K562 (cell line): Measurements from ENCODE around the gene DIP2C. TPM values are rescaled to one million over a fixed set of nuclear protein-coding genes. Genes with fewer than 3 reads are reported as not detected.

ENCODE experiments used
- ATAC-seq: fragments of 200-7000 bp; cut with Tn5 transposase; 3 replicates; pipeline ENCODE4 v1.9.1; 2020; ENCODE audit warnings: moderate library complexity
- BruUV-seq: library from RNA; stranded (reverse); fragments of 400-500 nt; replicated peaks from 2 replicates; lab custom pipeline; 2021; lab: Mats Ljungman, UMichigan
- CTCF ChIA-PET: fragments of 300-600 bp; formaldehyde crosslinking; extraction: SDS; loops from one replicate; lab custom pipeline; 2021; ENCODE audit warnings: low intra/inter-chr PET ratio; lab: Yijun Ruan, JAX
- POLR2A ChIA-PET: fragments of 300-600, 350-650 bp; sonication (Branson Sonifier 250); formaldehyde crosslinking; extraction: SDS; loops from one replicate; lab custom pipeline; 2021; ENCODE audit warnings: antibody characterized with exemption, inconsistent platforms; lab: Yijun Ruan, JAX
- DNase-seq, 4 experiments: peaks; one replicate each; pipeline versions ENCODE4 v3.0.0 to v3.0.0-alpha.2; 2011 to 2018; ENCODE audit warnings: low spot score in 3 of 4, mixed read lengths in 3 of 4; ENCODE audit errors: extremely low read depth in 1 of 4
- FAIRE-seq: peaks from 2 replicates; lab custom pipeline; 2011; peaks lifted over from hg19 to GRCh38; lab: Jason Lieb, UNC
- H2AFZ ChIP-seq: 2 replicates; pipeline ENCODE4 v1.6.0; 2011; ENCODE audit warnings: low read depth, low read length, control low read depth, inconsistent platforms
- H3K27ac ChIP-seq: fragments of 200-600 bp; 3 replicates; pipeline ENCODE4 v1.8.0; 2011; ENCODE audit warnings: low read depth, mild to moderate bottlenecking, control low read depth, inconsistent platforms, low read length, moderate library complexity, mixed read lengths; ENCODE audit errors: extremely low read depth
- H3K27me3 ChIP-seq, 2 experiments: fragments of 300-600 bp in 1 of 2; 2 replicates in 1 of 2; 3 replicates in 1 of 2; pipeline versions ENCODE4 v1.6.0 to v1.8.0; 2011; ENCODE audit warnings: inconsistent platforms in 2 of 2, low read length in 2 of 2, mild to moderate bottlenecking in 1 of 2, mixed read lengths in 1 of 2, moderate library complexity in 1 of 2; ENCODE audit not compliant: control insufficient read depth in 2 of 2, insufficient read depth in 2 of 2
- H3K36me3 ChIP-seq: fragments of 300-600 bp; 3 replicates; pipeline ENCODE4 v1.8.0; 2011; ENCODE audit warnings: mild to moderate bottlenecking, low read length, inconsistent platforms; ENCODE audit not compliant: control insufficient read depth, insufficient read depth
- H3K4me1 ChIP-seq, 2 experiments: fragments of 200-600 bp in 1 of 2; replicated peaks in 1 of 2; 2 replicates in 1 of 2; 3 replicates in 1 of 2; pipeline versions ENCODE4 v1.5.1 to v1.8.0; 2011; ENCODE audit warnings: inconsistent platforms in 2 of 2, low read length in 2 of 2, mild to moderate bottlenecking in 1 of 2, mixed read lengths in 1 of 2, moderate library complexity in 1 of 2; ENCODE audit not compliant: control insufficient read depth in 2 of 2, insufficient read depth in 2 of 2
- H3K4me2 ChIP-seq: 2 replicates; pipeline ENCODE4 v1.6.1; 2011; ENCODE audit warnings: low read length, control low read depth, inconsistent platforms, mixed read lengths; ENCODE audit not compliant: insufficient read depth
- H3K4me3 ChIP-seq: fragments of 200-600 bp; sonication (generic), shearing (Covaris generic); 2 replicates; pipeline ENCODE4 v1.5.1; 2016; ENCODE audit warnings: control low read depth, inconsistent platforms
- H3K79me2 ChIP-seq: fragments of 200-600 bp; 3 replicates; pipeline ENCODE4 v1.8.0; 2011; ENCODE audit warnings: low read length, inconsistent platforms; ENCODE audit not compliant: control insufficient read depth, insufficient read depth
- H3K9ac ChIP-seq, 2 experiments: 2 replicates each; pipeline versions ENCODE4 v1.6.0 to v1.6.1; 2011; ENCODE audit warnings: low read depth in 2 of 2, low read length in 2 of 2, control low read depth in 1 of 2, inconsistent platforms in 1 of 2, mild to moderate bottlenecking in 1 of 2, mixed read lengths in 1 of 2; ENCODE audit not compliant: insufficient read depth in 1 of 2
- H3K9me1 ChIP-seq: one replicate; pipeline ENCODE4 v1.6.0; 2011; ENCODE audit warnings: inconsistent platforms, mild to moderate bottlenecking, low read length, moderate library complexity; ENCODE audit not compliant: control insufficient read depth, insufficient read depth
- H3K9me3 ChIP-seq: replicated peaks from 2 replicates; pipeline ENCODE4 v1.5.1; 2011; ENCODE audit warnings: low read depth, low read length, inconsistent platforms; ENCODE audit not compliant: control insufficient read depth, insufficient read depth
- H4K20me1 ChIP-seq: replicated peaks from 2 replicates; pipeline ENCODE4 v1.6.1; 2011; ENCODE audit warnings: low read length, inconsistent platforms, mixed read lengths; ENCODE audit not compliant: control insufficient read depth, insufficient read depth
- HDAC3 ChIP-seq: fragments of 450-650 bp; IDR thresholded peaks from 2 replicates; pipeline ENCODE4 v1.6.1; 2018; ENCODE audit warnings: borderline replicate concordance, mild to moderate bottlenecking, moderate library complexity; ENCODE audit not compliant: partially characterized antibody
- ZNF24 ChIP-seq: fragments of 450-650 bp; IDR thresholded peaks from 2 replicates; pipeline ENCODE4 v1.6.1; 2016
- ZNF778 ChIP-seq: fragments of 450-650 bp; formaldehyde crosslinking; IDR thresholded peaks from 2 replicates; pipeline ENCODE4 v1.4.0; 2020; ENCODE audit warnings: mild to moderate bottlenecking, moderate library complexity
- WGBS: fragments of 100-300 bp; shearing (Covaris generic); methylation state at CpG from one replicate; pipeline ENCODE4 v1.1.6; 2016; ENCODE audit warnings: low coverage, mixed read lengths; ENCODE audit not compliant: insufficient coverage; ENCODE audit errors: missing lambda C conversion rate; 5-methylcytosine and 5-hydroxymethylcytosine counted together
- in situ Hi-C: fragments of 300-500 bp; cut with MboI; formaldehyde crosslinking; loops from 4 replicates; pipeline ENCODE4 v1.15.0; 2018; ENCODE audit warnings: inconsistent platforms, mixed read lengths
- intact Hi-C: fragments of 100-400 bp; cut with micrococcal nuclease; formaldehyde crosslinking; loops from 2 replicates; pipeline ENCODE4 v1.14.2; 2022
- polyA plus RNA-seq, 8 experiments: library from polyadenylated mRNA; depleted of rRNA in 4 of 8; stranded (reverse) in 5 of 8; unstranded in 3 of 8; fragments of >200 nt; fragmentation: Nextera tagmentation in 2 of 8; fragmentation: Illumina TruSeq in 1 of 8; extraction: Ambion mirVana in 2 of 8; extraction: Trizol in 1 of 8; gene quantifications; 2 replicates each; pipeline versions ENCODE4 v1.2.1 to v1.2.3, GENCODE V29; 2011 to 2014; ENCODE audit warnings: inconsistent platforms in 1 of 8, missing spikeins in 1 of 8
- total RNA-seq, 7 experiments: library from RNA; depleted of rRNA in 6 of 7; stranded (reverse); fragments of >200 nt in 6 of 7; fragmentation: Illumina TruSeq in 2 of 7; extraction: Trizol in 2 of 7; gene quantifications; 2 replicates each; pipeline versions ENCODE4 v1.2.1 to v1.2.3, GENCODE V29; 2011 to 2021; ENCODE audit warnings: low replicate concordance in 1 of 7
- TF ChIP-seq, protein P1 (sequence below): fragments of 250-450 bp; sonication (Bioruptor Pico); IDR thresholded peaks from 2 replicates; pipeline ENCODE4 v1.8.0; 2021; ENCODE audit warnings: mild to moderate bottlenecking, moderate library complexity

DIP2C gene
- total and polyA plus RNA-seq, 9 of the 15 experiments (the other 6 are each of a cell fraction or from before 2014, with no cell fraction given) = 0.01 TPM; not detected in 8

DNA sequence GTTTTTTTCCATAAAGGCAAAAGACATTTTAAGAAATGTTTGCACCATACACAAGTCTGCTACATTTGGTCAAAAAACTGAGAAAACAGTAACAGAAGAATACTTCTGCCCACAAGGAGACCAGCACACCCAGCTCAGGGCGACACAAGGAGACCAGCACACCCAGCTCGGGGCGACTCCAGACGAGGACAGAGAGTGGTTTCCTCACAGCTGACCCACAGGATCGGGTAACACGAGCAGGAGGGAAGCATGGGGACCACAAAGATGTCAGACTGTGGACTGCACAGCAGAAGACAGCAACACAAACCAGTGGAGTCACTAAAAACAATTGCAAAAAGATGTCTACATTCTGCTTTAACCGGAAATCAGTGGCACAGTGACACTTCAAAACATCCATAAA is 237.6 kb downstream of the DIP2C start:
- no peaks in the 10 kb centered on the region for H3K79me2 ChIP-seq
- intact Hi-C loops (no loop called here), in situ Hi-C loops (no loop called here)
- DNase-seq (no peak), FAIRE-seq (no peak), ATAC-seq (no peak)
- H3K9me1 ChIP-seq = no peaks in the 10 kb centered on the region
- H3K4me2 ChIP-seq = no peak overlapping the region
- POLR2A ChIA-PET = no interaction called here
- no peak overlapping the region for H3K4me3 ChIP-seq
- BruUV-seq = no TSS peak
- H3K27ac ChIP-seq = no peak overlapping the region
- peaks cover 15 to 30% of the 10 kb centered on the region in 2 experiments; a peak in 4 of 5 replicates for H3K27me3 ChIP-seq
- WGBS = 2% methylated on average over 7 of the region's 7 CpGs
- no peaks in the 10 kb centered on the region for H3K4me1 ChIP-seq
- H3K36me3 ChIP-seq = no peaks in the 10 kb centered on the region
- TF ChIP-seq ZNF24 (no peak), HDAC3 (no peak), ZNF778 (no peak)
- TF ChIP-seq, protein P1, sequence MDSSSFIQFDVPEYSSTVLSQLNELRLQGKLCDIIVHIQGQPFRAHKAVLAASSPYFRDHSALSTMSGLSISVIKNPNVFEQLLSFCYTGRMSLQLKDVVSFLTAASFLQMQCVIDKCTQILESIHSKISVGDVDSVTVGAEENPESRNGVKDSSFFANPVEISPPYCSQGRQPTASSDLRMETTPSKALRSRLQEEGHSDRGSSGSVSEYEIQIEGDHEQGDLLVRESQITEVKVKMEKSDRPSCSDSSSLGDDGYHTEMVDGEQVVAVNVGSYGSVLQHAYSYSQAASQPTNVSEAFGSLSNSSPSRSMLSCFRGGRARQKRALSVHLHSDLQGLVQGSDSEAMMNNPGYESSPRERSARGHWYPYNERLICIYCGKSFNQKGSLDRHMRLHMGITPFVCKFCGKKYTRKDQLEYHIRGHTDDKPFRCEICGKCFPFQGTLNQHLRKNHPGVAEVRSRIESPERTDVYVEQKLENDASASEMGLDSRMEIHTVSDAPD = no peak
- CTCF ChIA-PET = no interaction called here
- H3K9ac ChIP-seq = no peak overlapping the region
- H3K9me3 ChIP-seq = no peaks in the 10 kb centered on the region
- H2AFZ ChIP-seq = no peak overlapping the region
- H4K20me1 ChIP-seq = no peaks in the 10 kb centered on the region; the same call in 1 of the 2 replicates

DNA sequence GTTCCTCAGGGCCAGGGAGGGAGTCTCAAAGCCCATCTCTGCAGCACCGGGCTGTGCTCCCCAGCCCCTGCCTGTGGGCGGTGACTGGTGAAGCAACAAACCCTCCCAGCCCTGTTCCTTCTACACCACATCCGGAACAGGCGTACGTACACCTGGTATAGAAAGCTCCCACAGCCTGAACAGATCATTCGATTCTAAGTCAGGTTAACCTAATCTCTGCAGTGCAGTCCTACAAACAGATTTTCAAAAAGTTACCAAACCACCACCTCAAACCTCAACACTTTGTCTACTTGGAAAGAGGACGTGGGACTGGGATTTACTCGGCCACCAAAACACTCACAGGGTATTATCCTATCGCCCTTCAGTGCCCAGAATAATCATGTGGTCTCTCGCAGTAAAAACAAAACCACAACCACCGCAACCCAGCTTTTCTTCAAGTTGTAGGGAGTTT is 238.4 kb downstream of the DIP2C start:
- Histone ChIP-seq H3K27ac (no peak overlapping the region), H3K9me3 (no peaks in the 10 kb centered on the region), H4K20me1 (no peaks in the 10 kb centered on the region; the same call in 1 of the 2 replicates), H2AFZ (no peak overlapping the region), H3K79me2 (no peaks in the 10 kb centered on the region), H3K9ac (no peak overlapping the region), H3K9me1 (no peaks in the 10 kb centered on the region), H3K4me2 (no peak overlapping the region), H3K27me3 (peaks cover 12 to 30% of the 10 kb centered on the region in 2 experiments; a peak in 4 of 5 replicates), H3K4me1 (no peaks in the 10 kb centered on the region), H3K4me3 (no peak overlapping the region), H3K36me3 (no peaks in the 10 kb centered on the region)
- 10% methylated on average over 11 of the region's 11 CpGs for WGBS
- ChIA-PET CTCF (no interaction called here), POLR2A (no interaction called here)
- FAIRE-seq (no peak), DNase-seq (no peak), ATAC-seq (no peak)
- in situ Hi-C loops (no loop called here), intact Hi-C loops (no loop called here)
- BruUV-seq = no TSS peak
